GM19193 (cell line): ENCODE results near the gene ZDHHC7.

Source experiments
- POLR2A ChIP-seq: IDR thresholded peaks from 4 replicates; pipeline ENCODE4 v1.6.1; 2011; ENCODE audit not compliant: insufficient read depth, insufficient read length; ENCODE audit errors: extremely low read depth

The ZDHHC7 gene

DNA sequence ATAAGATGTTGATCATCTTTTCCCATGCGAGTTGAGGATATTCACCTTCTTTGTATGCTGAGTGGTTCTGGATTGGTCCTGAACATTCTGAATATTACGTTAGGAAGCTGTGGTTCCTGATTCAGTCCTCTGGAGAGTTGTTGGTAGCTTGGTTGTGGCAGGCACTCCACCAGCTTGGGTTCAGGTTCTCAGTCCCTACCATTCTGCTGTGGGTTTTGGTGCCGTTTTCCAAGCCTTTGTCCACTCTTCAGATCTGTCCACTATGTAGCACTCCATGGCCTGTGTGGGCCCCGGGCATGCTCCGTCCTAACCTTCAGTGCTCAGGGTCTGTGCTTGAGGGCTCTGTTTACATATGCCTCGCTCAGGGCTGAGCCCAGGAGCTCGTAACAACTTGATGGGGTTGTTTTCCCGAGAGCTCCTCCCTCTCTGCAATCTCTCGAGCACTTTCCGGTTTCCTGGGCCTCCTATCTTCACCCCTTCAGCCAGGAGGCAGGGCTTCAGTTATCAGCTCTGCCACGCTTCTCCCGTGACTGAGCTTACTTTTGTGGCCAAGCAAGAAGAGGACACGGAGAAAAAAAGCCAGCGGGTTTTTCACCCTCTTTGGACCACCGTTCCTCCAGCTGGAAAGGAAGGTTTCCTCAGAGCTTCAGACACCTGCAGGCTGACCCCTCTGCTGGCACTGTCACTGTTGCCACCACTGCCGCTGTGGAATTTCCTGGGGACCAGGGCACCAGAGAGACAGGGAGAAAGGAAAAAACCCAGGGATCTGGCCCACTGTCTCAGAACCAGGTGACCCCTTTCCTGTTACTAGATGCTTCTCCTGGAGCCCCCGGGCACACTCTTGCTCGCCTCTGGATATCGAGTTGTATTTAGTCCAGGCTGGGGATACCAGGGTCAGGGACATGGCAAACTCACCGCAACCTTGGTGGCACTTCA, 35.9 kb upstream of the ZDHHC7 start:
- no peak for TF ChIP-seq POLR2A

DNA sequence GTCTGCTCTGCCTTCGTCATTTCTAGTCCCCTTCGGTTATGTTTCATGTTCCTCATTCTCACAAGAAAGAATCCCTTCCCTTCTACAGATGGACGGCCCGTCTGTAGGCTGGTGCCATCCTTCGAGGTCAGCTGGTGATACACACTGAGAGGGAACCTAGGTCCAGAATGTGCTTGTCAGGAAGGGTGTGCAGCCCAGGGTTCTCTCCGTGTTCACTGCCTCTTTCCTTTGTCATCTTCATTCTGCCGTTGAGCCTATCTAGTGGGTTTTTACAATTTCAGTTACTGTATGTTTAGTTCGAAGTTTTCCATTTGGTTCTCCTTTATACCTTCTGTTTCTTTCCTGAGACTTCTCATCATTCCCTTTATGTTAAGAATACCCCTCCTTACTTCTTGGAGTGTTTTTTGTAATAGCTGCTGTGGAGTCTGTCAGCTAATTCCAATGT, 35.2 kb upstream of the ZDHHC7 start:
- TF ChIP-seq POLR2A = no peak

DNA sequence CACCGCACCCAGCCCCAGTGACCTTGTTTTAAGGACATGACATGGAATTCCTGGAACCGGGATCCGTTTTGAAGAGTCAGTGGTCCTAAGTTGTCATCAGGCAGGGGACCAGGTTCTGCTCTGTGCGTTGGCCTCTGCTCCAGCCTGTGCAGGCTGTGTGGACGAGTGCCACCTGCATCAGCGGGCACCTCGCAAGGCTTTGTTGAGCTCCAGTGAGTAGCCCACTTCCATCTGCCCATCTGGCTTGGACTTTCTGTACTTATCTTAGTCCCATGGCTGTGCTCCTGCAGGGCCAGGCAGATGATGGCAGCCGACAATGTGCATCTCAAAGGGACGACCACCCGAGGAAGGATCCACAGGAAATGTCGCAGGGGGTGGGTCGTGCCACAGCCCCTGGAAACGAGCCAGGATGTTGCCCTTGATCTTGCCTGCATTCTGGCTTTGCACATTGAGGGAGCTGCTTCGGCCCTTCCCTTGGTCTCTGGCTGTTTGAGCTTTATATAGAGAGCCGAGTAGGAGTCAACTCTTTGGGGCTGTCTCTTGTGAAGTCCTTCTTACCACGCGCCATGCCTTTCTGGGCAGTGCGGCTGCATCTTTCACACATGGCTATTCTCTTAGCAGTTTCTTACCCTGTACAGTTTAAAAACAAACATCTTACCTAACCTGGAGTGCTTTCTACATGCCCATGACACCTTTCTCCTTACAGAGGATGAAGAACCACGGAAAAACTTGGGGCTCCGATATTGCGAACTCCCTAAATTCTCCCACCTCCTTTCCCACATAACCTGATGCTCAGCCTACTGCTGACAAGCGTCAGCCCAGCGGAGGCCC, 34.5 kb upstream of the ZDHHC7 start:
- TF ChIP-seq POLR2A = no peak

DNA sequence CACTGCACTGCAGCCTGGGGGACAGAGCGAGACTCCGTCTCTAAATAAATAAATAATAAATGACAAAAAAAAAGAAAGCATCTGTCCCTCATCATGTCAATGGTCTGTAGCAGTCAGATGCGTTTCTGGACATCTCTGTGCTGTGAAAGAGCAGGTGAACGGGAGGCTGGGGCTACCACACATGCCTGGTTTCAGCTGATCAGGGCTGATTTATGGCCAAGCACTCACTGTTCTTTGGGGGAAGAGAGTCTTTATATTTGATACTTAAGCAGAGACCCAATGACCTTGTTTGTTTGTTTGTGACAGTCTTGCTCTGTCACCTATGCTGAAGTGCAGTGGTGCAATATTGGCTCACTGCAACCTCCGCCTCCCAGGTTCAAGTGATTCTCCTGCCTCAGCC, 33.7 kb upstream of the ZDHHC7 start:
- no peak for TF ChIP-seq POLR2A

DNA sequence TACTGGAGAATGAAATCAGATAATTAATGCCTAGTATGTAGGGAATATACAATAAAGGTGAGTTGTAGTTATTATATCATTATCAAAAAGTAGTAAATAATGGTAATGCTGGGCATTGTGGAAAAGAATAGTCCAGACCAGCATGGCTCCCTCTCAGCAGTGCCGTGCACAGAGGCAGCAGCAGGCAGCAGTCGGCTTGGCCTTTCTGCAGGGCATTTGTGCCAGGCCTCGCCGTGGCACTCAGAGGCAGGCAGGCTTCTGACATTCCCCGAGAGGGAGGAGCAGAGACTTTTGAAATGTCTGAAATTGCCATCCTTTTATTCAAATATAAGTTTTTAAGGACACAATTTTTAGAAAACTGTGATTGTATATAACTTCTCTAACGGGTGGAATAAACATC, 31.3 kb upstream of the ZDHHC7 start:
- TF ChIP-seq POLR2A = no peak

DNA sequence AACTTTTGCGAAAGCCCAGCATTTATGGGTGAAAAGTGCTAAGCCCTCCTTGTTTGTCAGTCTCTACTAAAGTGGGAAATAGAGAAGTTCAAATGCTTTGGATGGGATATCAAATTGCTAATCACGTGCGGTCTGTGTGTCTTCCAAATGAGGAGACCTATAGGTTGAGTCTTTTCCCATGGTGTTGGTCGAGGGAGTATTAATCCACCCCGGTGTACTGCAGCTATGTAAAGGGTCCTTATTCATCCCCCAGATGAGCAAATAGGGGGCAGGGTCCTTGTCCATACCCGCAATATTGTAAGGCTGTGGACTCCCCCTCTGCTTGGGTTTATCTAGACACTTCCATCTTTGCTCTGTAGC, 30.8 kb upstream of the ZDHHC7 start:
- no peak for TF ChIP-seq POLR2A

DNA sequence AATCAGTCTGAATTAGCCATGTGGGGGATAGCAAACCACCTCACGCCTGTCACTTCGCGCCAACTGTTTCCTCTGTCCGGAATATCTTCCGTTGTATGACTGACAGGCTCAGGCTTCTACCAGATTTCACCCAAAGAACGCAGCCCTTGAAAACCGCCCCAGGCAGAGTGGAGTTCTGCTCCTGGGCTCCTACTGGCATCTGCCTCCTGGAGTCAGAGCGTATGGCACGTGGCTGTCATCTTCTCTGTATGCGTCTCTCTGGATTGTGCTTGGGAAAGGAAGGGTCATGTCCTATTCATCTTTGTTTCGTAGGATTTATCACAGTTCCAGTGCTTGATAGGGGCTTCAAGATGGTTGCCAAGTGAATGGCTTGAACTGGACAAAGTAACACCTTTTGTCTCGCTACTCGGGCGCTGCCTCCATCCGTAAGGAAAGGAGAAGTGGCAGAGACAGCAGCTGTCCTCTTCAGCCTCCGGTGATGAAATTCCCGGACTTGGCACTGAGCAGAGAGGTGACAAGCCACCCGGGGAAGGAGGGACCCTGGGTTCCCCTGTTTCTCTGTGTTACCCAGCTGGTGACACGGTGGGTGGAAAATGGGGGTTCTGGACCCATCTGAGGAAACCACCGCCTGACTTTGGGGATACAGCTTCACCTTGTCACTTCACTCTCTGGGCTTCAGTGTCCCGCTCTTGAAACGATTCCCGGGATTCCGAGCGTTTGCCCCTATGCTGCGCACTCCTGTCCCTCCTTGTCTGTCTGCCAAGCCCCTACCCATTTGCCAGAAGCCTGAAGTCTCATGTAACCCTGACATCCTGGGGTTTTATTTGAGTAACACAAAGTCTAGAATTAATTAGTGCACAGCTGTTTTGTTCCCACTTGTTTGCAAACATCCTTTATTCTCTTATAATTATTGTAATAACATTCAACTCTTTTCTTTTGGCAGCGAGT, 30.2 kb upstream of the ZDHHC7 start:
- no peak for TF ChIP-seq POLR2A

DNA sequence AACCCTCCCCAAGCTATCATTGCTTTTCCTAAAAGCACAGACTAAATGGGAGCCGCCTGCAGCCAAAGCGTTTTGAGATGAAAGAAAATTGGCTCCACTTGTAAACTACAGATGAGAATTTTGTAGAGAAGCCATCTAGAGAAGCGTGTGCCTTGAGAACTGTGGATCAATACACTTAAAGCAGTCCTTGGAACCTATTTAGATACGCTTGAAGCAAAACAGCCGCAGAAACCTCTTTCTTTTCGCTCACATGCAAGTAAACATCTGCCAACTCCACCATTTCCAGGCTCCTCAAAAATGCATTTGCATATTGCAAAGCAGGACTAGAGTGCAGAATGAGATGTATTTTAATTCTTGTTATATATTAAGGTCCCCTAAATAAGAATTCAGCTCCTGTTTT, 29.4 kb upstream of the ZDHHC7 start:
- no peak for TF ChIP-seq POLR2A

DNA sequence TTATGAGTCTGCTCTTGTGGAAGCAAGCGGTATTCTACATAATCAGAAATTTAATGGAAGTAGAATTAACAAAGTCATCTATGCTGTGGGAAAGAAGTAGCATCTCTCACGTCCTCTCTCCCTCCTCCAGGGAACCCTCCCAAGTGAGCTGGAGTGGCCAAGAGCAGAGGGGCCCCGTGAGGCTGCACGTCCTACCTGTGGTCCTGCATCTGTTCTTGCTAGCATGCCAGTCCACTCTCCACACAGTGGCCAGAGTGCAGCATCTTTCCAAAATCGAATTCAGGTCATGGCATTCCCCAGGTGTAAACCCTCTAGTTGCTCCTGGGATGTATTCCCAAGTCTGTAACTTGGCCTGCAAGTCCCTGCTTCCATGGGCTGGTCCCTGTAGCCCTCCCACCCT, 26.4 kb upstream of the ZDHHC7 start:
- TF ChIP-seq POLR2A = no peak

DNA sequence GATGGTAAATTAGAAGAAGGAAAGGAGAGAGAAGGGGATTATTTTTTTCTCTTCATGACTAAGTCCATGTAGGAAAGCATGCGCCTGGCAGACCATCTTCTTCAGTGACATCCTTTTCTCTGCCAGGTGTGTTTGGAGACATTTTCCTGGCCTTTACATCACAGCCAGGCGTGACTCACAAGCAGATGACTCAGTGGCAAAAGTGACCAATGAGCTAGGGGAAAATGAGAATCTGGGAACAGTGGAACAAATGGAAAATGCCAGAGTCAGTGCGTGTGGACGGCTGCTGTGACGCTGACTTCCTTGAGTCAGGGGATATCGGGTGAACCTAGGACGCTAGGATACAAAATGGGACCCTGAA, 25.7 kb upstream of the ZDHHC7 start:
- TF ChIP-seq POLR2A = no peak

DNA sequence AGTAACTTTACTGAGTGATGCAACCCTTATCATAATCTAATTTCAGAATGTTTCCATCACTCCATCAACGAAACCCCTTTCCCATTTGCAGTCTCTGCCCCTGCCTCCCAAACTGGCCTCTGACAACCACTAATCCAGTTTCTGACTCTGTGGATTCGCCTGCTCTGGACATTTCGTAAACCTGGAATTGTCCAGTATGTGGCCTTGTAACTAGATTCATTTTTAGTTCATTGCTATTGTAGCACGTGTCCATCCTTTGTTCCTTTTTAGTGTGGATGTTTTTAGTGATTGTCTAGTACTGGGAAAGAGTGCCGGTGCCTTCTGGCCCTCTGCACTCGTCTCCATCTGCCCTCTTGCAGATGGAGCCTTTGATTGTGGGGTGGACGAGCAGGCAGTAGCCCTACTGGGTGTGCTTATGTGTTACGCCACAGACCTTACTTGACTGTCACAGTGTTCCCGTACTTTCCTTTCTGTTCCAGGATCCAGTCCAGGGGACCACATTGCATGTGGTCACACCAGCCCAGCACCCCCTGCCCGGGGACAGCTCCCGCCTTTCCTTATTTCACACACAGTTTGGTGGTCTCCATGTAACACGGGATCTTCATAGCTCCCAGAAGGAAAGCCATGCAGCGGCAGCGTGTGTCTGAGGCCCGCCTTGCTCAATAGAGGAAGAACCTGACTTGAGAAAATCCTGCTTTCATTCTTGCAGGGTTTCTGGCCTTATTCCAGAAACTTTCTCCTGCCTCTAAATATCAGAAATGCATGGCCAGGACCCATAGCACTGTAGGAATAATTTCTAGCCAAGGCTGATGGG, 25.1 kb upstream of the ZDHHC7 start:
- TF ChIP-seq POLR2A = no peak

DNA sequence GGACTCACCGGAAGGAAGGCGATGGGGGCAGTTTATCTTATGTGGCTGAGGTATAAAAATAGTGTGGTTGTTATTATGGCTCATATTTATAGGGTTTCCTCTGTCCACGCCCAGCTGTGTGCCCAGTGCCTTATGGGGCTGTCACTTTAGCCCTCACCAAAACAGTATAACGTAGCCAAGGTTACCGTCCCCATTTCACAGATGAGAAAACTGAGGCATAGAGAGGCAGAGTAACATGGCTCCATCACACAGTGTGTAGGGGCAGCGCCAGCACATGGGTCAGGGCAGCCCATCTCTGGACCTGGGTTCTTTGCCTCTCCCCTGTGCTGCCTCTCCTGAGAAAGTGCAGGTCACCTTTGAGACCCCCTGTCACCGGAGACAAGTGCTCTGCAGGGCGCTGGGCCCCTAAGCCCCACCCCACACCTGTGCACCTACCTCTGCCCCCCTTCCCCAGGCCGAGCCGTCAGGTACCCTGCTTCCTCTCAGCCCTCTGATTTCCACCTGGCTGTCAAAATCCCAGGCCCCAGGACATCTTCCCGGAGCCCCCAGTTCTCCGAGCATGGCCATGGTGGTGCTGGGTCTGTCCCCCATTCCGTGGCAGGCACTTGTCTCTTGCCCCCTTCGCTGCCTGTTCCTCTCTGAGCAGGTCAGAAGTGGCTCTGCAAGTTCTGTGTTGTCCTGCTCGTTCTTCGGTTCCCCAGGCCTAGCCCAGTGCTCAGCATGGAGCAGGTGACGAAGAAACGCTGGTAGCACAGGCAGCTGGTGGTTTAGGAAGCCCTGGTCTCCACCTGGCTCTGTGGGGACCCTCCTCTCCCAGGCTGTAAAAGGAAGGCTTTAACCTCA, 23.5 kb upstream of the ZDHHC7 start:
- no peak for TF ChIP-seq POLR2A

DNA sequence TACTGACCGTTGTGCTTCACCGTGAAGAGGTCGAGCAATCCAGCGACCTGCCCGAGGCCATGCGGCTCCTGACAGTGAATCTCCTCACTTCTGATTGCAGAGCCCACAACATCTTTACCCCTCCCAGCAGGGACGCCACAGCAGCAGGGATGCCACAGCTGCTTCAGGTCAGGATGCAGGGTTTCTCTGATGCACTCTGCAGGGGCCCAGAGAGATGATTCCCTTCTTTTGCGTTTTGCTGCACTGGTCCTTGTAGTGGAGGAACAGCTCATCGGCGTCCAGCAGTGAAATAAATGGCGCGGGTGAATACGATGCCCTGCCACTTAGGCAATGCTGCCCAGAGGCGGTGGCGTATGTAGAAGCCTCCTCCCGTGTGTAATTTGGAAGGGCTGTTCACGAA, 21.8 kb upstream of the ZDHHC7 start:
- no peak for TF ChIP-seq POLR2A
